ENCODE data around the gene CNN2.
A peak's percentile ranks its signal among the peaks of the same experiment; 100 is the strongest.
"Not testable (repeated sequence)": the region's sequence is repeated elsewhere in the genome, so short reads cannot be mapped to it uniquely, and the experiment has no call there.

The CNN2 gene

DNA sequence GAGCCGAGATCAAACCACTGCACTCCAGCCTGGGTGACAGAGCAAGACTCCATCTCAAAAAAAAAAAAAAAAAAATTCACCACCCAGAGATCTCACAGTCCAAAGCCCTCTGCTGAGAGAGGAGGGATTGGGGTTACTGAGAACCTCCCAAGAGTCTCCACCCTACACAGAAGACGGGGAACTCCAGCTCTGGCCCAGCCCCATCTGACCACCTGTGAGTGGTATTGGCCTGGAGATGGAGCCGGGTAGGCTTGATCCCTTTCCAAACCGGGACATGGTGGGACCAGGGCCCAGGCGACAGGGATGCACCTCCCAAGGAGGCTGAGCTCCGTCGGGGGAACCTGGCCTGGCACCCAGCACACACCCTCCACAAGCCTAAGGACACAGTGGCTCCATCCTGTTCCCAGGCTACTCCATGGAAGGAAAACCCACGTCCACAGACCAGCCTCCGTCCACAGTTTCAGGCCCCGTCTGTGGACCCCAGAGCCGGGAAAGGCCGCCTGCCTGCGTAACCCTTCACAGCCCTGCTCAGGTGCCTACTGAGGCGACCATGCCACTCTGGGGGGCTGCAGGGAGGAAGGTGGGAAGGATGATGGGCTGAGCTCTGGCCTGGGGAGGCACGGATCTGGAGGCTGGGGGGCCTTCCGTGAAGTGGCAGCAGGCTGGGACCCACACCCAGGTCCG is 7.3 kb upstream of the CNN2 start:
- TF ChIP-seq POLR2A (IDR thresholded peaks at IDR 0.05; ENCODE audit: low read depth, low read length), result no peak
- DNase-seq (ENCODE audit: insufficient read length, low spot score) (no peak), FAIRE-seq (no peak)

DNA sequence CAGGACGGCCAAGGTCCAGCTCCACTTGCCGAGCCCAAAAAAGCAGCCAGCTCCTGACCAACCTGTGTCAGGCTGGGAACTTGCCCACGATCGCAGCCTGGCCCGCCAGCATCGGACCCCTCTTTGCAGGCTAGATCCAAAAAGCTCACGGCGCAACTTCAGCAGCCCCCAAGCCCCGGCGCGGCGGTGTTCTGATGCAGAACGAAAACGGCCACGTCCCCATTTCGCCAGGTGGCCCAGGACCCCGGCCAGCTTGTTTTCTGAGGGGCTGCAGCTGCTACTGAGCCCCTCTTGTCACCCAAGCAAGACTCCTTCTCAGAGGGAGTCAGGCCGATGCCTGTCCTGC is 6.8 kb upstream of the CNN2 start:
- TF ChIP-seq POLR2A (IDR thresholded peaks at IDR 0.05; ENCODE audit: low read depth, low read length), result no peak
- FAIRE-seq (no peak), DNase-seq (ENCODE audit: insufficient read length, low spot score) (no peak)

DNA sequence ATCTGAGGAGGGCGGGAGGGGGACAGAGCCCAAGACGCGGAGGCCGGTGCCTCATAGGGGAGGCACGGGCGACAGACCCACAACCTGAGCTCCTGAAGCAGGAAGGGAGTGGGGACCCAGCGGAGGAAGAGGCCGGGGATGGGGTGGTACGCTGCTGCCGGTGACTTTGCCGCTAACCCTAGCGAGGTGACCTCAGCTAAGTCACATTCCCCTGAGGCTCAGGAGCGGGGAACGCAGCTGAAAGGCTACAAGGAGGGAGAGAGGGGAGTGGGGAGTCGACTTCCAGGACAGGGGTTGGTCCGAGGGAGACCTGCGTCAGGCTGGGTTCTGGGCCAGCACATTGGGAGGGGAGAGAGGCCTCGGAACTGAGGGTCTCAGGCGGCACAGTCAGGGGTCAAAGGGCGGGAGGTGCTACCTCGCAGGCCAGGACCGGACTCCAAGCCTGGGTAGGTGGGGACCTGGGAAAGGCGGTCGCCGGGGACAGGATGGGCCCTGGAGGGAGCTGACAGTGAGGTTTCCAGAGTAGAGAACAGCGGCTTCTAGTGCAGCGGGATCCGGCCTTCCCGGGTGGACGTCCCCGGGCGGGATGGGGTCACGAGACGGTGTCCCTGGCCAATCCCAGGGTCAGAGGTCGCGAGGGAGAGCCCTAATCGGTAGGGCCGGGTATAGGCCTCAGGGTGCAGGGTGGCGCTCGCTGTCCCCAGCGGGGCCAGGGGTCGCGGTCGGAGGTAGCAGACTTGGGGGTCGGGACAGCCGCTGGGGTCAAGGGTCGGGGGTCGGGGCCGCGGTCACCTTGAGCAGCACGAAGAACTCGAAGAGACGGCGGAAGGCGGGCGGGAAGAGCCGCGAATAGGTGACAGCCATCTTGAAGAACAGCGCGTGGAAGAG is 6.2 kb upstream of the CNN2 start:
- TF ChIP-seq POLR2A (IDR thresholded peaks at IDR 0.05; ENCODE audit: low read depth, low read length), result no peak
- no peak for FAIRE-seq
- DNase-seq (ENCODE audit: insufficient read length, low spot score), result no peak

DNA sequence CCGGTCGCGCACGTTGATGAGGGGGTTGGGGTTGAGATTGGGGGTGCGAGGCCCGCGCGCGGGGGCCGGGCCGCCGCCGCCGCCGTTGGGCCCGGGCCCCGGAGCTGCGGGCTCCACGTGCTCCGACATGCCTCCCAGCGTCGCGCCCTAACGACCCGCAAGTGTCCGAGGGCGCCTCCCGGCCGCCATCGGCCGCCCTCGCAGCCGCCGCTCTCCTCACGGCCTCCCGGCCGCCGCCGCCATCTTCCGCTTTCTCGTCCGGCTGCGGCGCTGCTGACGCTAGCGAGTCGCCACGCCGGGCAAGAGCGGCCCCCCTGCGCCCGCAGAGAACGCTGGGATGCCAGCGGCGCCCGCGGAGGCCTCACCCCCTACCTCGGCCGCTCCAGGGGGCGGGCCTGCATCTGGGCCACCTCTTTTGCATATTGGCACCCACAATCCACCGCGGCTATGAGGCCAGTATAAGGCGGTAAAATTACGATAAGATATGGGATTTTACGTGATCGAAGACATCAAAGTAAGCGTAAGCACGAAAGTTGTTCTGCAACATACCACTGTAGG is 5.5 kb upstream of the CNN2 start, which contains the start of gene TMEM259:
Gene TMEM259, minus strand, starts transcription at position 256 of the 558 bp plus-strand sequence. Its CDS starts 127 bp downstream, at position 129.
- peak; percentile 79 for TF ChIP-seq POLR2A (IDR thresholded peaks at IDR 0.05; ENCODE audit: low read depth, low read length)
- FAIRE-seq (no peak), DNase-seq (ENCODE audit: insufficient read length, low spot score) (peak; percentile 93)

DNA sequence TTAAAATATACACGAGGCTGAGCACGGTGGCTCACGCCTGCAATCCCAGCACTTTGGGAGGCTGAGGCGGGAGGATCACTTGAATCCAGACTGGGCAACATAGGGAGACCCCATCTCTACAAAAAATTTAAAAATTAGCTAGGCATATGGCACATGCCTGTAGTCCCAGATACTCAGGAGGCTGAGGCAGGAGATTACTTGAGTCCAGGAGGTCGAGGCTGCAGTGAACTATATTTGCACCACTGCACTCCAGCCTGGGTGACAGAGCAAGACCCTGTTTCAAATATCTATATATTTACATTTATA is 2.6 kb upstream of the CNN2 start:
- not testable (repeated sequence) for FAIRE-seq; DNase-seq (ENCODE audit: insufficient read length, low spot score)

GRCh38 chr19:1025080-1025479 is 1.3 kb upstream of the CNN2 start:
- FAIRE-seq; DNase-seq (ENCODE audit: insufficient read length, low spot score): not testable (repeated sequence)

DNA sequence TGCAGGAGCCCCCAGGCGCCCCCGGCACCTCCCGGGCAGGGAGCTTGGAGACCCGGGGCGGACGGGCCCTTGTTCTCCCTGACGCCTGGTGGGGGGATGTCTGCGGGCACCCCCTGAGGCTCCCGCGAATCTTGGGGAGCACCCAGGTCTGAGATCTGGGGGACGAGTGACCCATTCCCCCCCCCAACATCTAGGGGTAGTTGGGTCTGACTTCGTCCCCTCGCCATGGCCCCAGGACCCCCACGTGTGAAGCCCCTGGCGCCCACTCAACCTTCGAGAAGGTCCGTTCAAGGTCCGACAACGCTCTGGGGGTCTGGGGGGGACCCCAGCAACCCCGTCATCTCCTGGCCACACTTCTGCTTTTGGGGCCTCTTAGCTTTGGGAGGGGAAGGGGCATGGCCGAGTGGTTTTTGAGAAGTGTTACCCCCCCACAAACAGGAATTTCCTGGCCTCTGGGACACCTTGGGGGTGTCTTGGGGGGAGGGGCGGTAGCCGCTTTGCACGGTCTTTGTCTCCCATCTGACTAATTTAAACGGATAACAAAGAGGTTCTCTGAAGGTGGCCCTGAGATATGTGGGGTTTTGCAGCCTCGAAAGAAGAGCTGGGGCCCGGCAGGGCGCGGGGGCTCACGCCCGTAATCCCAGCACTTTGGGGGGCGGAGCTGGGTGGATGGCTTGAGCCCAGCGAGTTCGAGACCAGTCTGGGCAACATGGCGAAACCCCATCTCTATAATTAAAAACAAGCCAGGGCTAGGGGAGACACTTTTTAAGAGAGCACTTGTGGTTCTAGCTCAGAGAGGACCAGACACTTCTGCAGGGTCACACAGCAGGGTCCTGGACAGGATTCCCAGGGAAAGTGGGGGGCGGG is 608 bp downstream of the CNN2 start:
- FAIRE-seq, result no peak
- no peak for DNase-seq (ENCODE audit: insufficient read length, low spot score)
- TF ChIP-seq POLR2A (IDR thresholded peaks at IDR 0.05; ENCODE audit: low read depth, low read length), result no peak

- no peak for FAIRE-seq
- TF ChIP-seq POLR2A (IDR thresholded peaks at IDR 0.05; ENCODE audit: low read depth, low read length), result no peak
- DNase-seq (ENCODE audit: insufficient read length, low spot score), result no peak
These were observed 1.2 kb downstream of the CNN2 start for GRCh38 chr19:1027650-1028061.

GRCh38 chr19:1028062-1028926 is 1.9 kb downstream of the CNN2 start:
- DNase-seq (ENCODE audit: insufficient read length, low spot score), result peak; percentile 81
- FAIRE-seq, result no peak
- TF ChIP-seq POLR2A (IDR thresholded peaks at IDR 0.05; ENCODE audit: low read depth, low read length), result peak; percentile 32; the same call in 1 of the 2 replicates

DNA sequence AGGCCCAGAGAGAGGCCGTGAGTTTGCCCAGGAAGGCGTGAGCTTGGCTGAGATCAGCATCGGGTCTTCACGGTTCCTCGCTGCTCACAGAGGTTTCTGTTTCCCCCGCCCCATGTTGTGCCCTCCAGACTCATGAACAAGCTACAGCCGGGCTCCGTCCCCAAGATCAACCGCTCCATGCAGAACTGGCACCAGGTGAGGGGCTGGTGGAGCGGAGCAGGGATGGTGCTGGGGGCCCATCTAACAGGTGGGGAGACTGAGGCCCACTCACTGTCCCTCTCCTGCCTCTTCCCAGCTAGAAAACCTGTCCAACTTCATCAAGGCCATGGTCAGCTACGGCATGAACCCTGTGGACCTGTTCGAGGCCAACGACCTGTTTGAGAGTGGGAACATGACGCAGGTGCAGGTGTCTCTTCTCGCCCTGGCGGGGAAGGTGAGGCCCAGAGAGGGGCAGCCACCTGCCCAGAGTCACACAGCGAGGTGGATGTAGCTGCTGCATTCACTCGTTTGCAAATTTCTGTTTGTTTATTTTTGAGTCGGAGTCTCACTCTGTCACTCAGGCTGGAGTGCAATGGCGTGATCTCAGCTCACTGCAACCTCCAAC is 6.0 kb downstream of the CNN2 start:
- FAIRE-seq, result no peak
- no peak for TF ChIP-seq POLR2A (IDR thresholded peaks at IDR 0.05; ENCODE audit: low read depth, low read length)
- DNase-seq (ENCODE audit: insufficient read length, low spot score), result no peak

DNA sequence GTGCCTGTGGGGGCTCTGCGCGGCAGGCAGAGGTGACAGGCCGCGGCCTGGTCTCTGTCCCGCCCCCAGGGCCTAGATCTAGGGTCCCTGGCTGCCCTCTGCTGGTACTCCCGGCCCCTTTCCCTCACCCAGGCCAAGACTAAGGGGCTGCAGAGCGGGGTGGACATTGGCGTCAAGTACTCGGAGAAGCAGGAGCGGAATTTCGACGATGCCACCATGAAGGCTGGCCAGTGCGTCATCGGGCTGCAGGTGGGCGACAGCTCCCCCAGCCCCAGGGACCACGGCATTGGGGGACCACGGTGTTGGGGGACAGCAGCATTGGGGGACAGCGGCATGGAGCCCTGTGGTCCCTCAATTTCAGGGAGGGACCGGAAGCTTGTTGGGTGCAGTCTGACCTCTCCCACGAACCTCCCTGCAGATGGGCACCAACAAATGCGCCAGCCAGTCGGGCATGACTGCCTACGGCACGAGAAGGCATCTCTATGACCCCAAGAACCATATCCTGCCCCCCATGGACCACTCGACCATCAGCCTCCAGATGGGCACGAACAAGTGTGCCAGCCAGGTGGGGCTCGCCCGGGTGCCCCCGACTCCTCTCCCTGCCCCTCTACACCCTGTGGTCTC is 9.7 kb downstream of the CNN2 start:
- DNase-seq (ENCODE audit: insufficient read length, low spot score) (no peak), FAIRE-seq (no peak)
- TF ChIP-seq POLR2A (IDR thresholded peaks at IDR 0.05; ENCODE audit: low read depth, low read length), result no peak

DNA sequence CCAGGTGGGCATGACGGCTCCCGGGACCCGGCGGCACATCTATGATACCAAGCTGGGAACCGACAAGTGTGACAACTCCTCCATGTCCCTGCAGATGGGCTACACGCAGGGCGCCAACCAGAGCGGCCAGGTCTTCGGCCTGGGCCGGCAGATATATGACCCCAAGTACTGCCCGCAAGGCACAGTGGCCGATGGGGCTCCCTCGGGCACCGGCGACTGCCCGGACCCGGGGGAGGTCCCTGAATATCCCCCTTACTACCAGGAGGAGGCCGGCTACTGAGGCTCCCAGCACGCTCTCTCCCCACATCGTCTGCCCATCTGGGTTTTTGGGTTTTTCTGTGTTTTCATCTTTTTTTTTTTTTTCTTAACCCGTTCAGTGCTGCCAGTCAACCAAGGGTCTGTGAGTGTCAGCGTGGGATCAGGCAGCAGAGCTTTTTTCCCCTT is 11.2 kb downstream of the CNN2 start:
- FAIRE-seq (no peak), DNase-seq (ENCODE audit: insufficient read length, low spot score) (no peak)
- no peak for TF ChIP-seq POLR2A (IDR thresholded peaks at IDR 0.05; ENCODE audit: low read depth, low read length)
